Ascending aorta (tissue), 2 donors: ENCODE data around the gene GABARAPL1. TPM values are rescaled to one million over a fixed set of nuclear protein-coding genes. Genes with fewer than 3 reads are reported as not detected.

Experiments
- DNase-seq, 2 donors: peaks; one replicate each; pipeline ENCODE4 v3.0.0-alpha.2; 2019; ENCODE audit warnings: low spot score in 2 of 2
- H3K27ac ChIP-seq, 2 donors: fragments of 200-600 bp; sonication (generic); one replicate each; pipeline ENCODE4 v1.5.1; 2016 to 2017; ENCODE audit warnings: mild to moderate bottlenecking in 1 of 2
- H3K27me3 ChIP-seq: fragments of 200-600 bp; sonication (generic); one replicate; pipeline ENCODE4 v1.5.1; 2017
- H3K36me3 ChIP-seq, 2 donors: fragments of 200-600 bp; sonication (generic); one replicate each; pipeline ENCODE4 v1.5.1; 2016
- H3K4me1 ChIP-seq, 2 donors: fragments of 200-600 bp; sonication (generic); one replicate each; pipeline ENCODE4 v1.5.1; 2016 to 2017; ENCODE audit warnings: mild to moderate bottlenecking in 1 of 2
- H3K4me3 ChIP-seq, 2 donors: fragments of 200-600 bp; sonication (generic); one replicate each; pipeline ENCODE4 v1.5.1; 2016 to 2017; ENCODE audit warnings: mild to moderate bottlenecking in 1 of 2
- H3K9me3 ChIP-seq, 2 donors: fragments of 200-600 bp; sonication (generic); one replicate each; pipeline ENCODE4 v1.5.1; 2016
- CTCF ChIP-seq, 3 experiments: fragments of 200-600 bp in 2 of 3; fragments of 450-650 bp in 1 of 3; sonication (generic) in 2 of 3; IDR thresholded peaks; one replicate each; pipeline ENCODE4 v1.5.1; 2016 to 2019; ENCODE audit warnings: antibody characterized with exemption in 3 of 3, mild to moderate bottlenecking in 1 of 3, moderate library complexity in 1 of 3
- intact Hi-C: fragments of 100-400 bp; cut with DNase I; formaldehyde crosslinking; loops from one replicate; pipeline ENCODE4 v1.15.1; 2023
- total RNA-seq: library from RNA; depleted of rRNA; stranded (reverse); fragments of >200 nt; gene quantifications from one replicate; pipeline ENCODE4 v1.1.0, GENCODE V29; 2016

GABARAPL1 gene
- total RNA-seq, 1 donor from 2014 or later = 239 TPM

GRCh38 chr12:10171973-10172728 lies 40.5 kb upstream of the GABARAPL1 start, which contains the start of gene OLR1:
Gene OLR1 (minus strand): TSS chr12:10172132. CDS start chr12:10172077, 55 bp downstream.
- H3K27ac ChIP-seq = no peak within 1 kb of the TSS
- H3K27me3 ChIP-seq = no peaks in the 10 kb centered on the region
- no peak for TF ChIP-seq CTCF (IDR thresholded peaks at IDR 0.05)
- no peaks in the 10 kb centered on the region for H3K4me1 ChIP-seq
- no peaks in the 10 kb centered on the region for H3K9me3 ChIP-seq
- no peak within 1 kb of the TSS for H3K4me3 ChIP-seq
- intact Hi-C loops = no loop called here
- DNase-seq = no peak
- no peaks in the 10 kb centered on the region for H3K36me3 ChIP-seq

- no peaks in the 10 kb centered on the region for H3K27me3 ChIP-seq
- no peak overlapping the region for H3K27ac ChIP-seq
- no peaks in the 10 kb centered on the region for H3K36me3 ChIP-seq
- no peaks in the 10 kb centered on the region for H3K4me1 ChIP-seq
- H3K4me3 ChIP-seq = no peak overlapping the region
- intact Hi-C loops = no loop called here
- H3K9me3 ChIP-seq = no peaks in the 10 kb centered on the region
- DNase-seq = no peak
- TF ChIP-seq CTCF (IDR thresholded peaks at IDR 0.05) = no peak
Measured at GRCh38 chr12:10174986-10175614, 37.6 kb upstream of the GABARAPL1 start.

- Histone ChIP-seq H3K4me3 (no peak overlapping the region), H3K36me3 (no peaks in the 10 kb centered on the region), H3K4me1 (no peaks in the 10 kb centered on the region), H3K9me3 (no peaks in the 10 kb centered on the region), H3K27ac (no peak overlapping the region), H3K27me3 (no peaks in the 10 kb centered on the region)
- DNase-seq = no peak
- intact Hi-C loops = no loop called here
- TF ChIP-seq CTCF (IDR thresholded peaks at IDR 0.05) = no peak
Measured at GRCh38 chr12:10175846-10176636, 36.6 kb upstream of the GABARAPL1 start.

GRCh38 chr12:10178821-10179220 lies 33.9 kb upstream of the GABARAPL1 start, which contains the start of gene TMEM52B:
Gene TMEM52B (plus strand): TSS chr12:10179032. CDS start chr12:10179575, 543 bp downstream.
- intact Hi-C loops = no loop called here
- no peaks in the 10 kb centered on the region for H3K4me1 ChIP-seq
- no peaks in the 10 kb centered on the region for H3K9me3 ChIP-seq
- no peaks in the 10 kb centered on the region for H3K36me3 ChIP-seq
- no peak for DNase-seq
- H3K27me3 ChIP-seq = no peaks in the 10 kb centered on the region
- H3K4me3 ChIP-seq = no peak within 1 kb of the TSS
- no peak for TF ChIP-seq CTCF (IDR thresholded peaks at IDR 0.05)
- no peak within 1 kb of the TSS for H3K27ac ChIP-seq

- intact Hi-C loops = no loop called here
Measured at GRCh38 chr12:10179776-10180181, 32.9 kb upstream of the GABARAPL1 start.

More at GRCh38 chr12:10179776-10180181, 32.9 kb upstream of the GABARAPL1 start:
- Histone ChIP-seq H3K4me1 (no peaks in the 10 kb centered on the region), H3K27ac (no peak overlapping the region), H3K36me3 (no peaks in the 10 kb centered on the region), H3K27me3 (no peaks in the 10 kb centered on the region), H3K4me3 (no peak overlapping the region), H3K9me3 (no peaks in the 10 kb centered on the region)
- no peak for DNase-seq
- TF ChIP-seq CTCF (IDR thresholded peaks at IDR 0.05) = no peak
